KMS-11 (cell line): Measurements from ENCODE around the gene MYEF2.

Source experiments
- H2AFZ ChIP-seq: fragments of 200-600 bp; sonication (generic); 2 replicates; pipeline ENCODE4 v1.6.1; 2016; ENCODE audit warnings: antibody characterized with exemption, mixed run types, low read depth
- H3K27ac ChIP-seq: fragments of 200-600 bp; sonication (generic); 2 replicates; pipeline ENCODE4 v1.6.1; 2016; ENCODE audit warnings: mild to moderate bottlenecking, mixed run types
- H3K27me3 ChIP-seq: fragments of 200-600 bp; sonication (generic); 2 replicates; pipeline ENCODE4 v1.6.1; 2017; ENCODE audit warnings: mild to moderate bottlenecking, low read depth, mixed run types, moderate library complexity; ENCODE audit not compliant: insufficient read depth
- H3K36me3 ChIP-seq: fragments of 200-600 bp; sonication (generic); 2 replicates; pipeline ENCODE4 v1.6.1; 2017; ENCODE audit warnings: mild to moderate bottlenecking, mixed run types; ENCODE audit not compliant: insufficient read depth
- H3K4me1 ChIP-seq: fragments of 200-600 bp; sonication (generic); 2 replicates; pipeline ENCODE4 v1.6.1; 2016; ENCODE audit warnings: mild to moderate bottlenecking, low read depth, mixed run types; ENCODE audit not compliant: poor library complexity, severe bottlenecking
- H3K4me2 ChIP-seq: fragments of 200-600 bp; sonication (generic); 2 replicates; pipeline ENCODE4 v1.7.0; 2016; ENCODE audit warnings: mild to moderate bottlenecking, mixed run types
- H3K4me3 ChIP-seq: fragments of 200-600 bp; sonication (generic); IDR thresholded peaks from 2 replicates; pipeline ENCODE4 v1.6.1; 2017; ENCODE audit warnings: low read depth, low read length, mixed read lengths; ENCODE audit not compliant: insufficient read depth
- H3K79me2 ChIP-seq: fragments of 200-600 bp; sonication (generic); 2 replicates; pipeline ENCODE4 v1.6.1; 2016; ENCODE audit warnings: low read depth, mixed run types; ENCODE audit not compliant: insufficient read depth
- H3K9ac ChIP-seq: fragments of 200-600 bp; sonication (generic); 2 replicates; pipeline ENCODE4 v1.6.1; 2016; ENCODE audit warnings: mild to moderate bottlenecking, mixed run types
- H4K20me1 ChIP-seq: fragments of 200-600 bp; sonication (generic); 2 replicates; pipeline ENCODE4 v1.6.1; 2016; ENCODE audit warnings: mild to moderate bottlenecking, mixed run types; ENCODE audit not compliant: insufficient read depth
- CTCF ChIP-seq: fragments of 200-600 bp; sonication (generic); conservative IDR thresholded peaks from 2 replicates; pipeline ENCODE4 v1.6.1; 2017; ENCODE audit warnings: low read depth, mild to moderate bottlenecking, antibody characterized with exemption, low read length, moderate library complexity, mixed read lengths

MYEF2 gene

GRCh38 chr15:48096813-48097212 is 81.3 kb downstream of the MYEF2 start:
- H3K79me2 ChIP-seq: no peaks in the 10 kb centered on the region

GRCh38 chr15:48096355-48096786 is 81.7 kb downstream of the MYEF2 start:
- Histone ChIP-seq H2AFZ (no peak overlapping the region), H3K9ac (no peak overlapping the region), H3K4me1 (no peaks in the 10 kb centered on the region), H3K36me3 (no peaks in the 10 kb centered on the region; the same call in 1 of the 2 replicates), H3K27me3 (no peaks in the 10 kb centered on the region), H3K4me2 (no peak overlapping the region), H4K20me1 (no peaks in the 10 kb centered on the region), H3K4me3 (no peak overlapping the region), H3K79me2 (no peaks in the 10 kb centered on the region), H3K27ac (no peak overlapping the region)
- TF ChIP-seq CTCF: no peak

More at GRCh38 chr15:48096813-48097212, 81.3 kb downstream of the MYEF2 start:
- no peak overlapping the region for H3K4me3 ChIP-seq
- no peak overlapping the region for H3K4me2 ChIP-seq
- no peaks in the 10 kb centered on the region for H3K4me1 ChIP-seq
- no peak overlapping the region for H3K27ac ChIP-seq
- no peak overlapping the region for H2AFZ ChIP-seq
- H3K9ac ChIP-seq: no peak overlapping the region
- no peaks in the 10 kb centered on the region; the same call in 1 of the 2 replicates for H3K36me3 ChIP-seq
- no peak for TF ChIP-seq CTCF
- no peaks in the 10 kb centered on the region for H4K20me1 ChIP-seq
- H3K27me3 ChIP-seq: no peaks in the 10 kb centered on the region

- Histone ChIP-seq H3K79me2 (no peaks in the 10 kb centered on the region), H3K36me3 (no peaks in the 10 kb centered on the region), H3K4me1 (no peaks in the 10 kb centered on the region), H3K4me2 (no peak overlapping the region), H4K20me1 (no peaks in the 10 kb centered on the region), H3K27me3 (no peaks in the 10 kb centered on the region), H3K9ac (no peak overlapping the region), H3K4me3 (no peak overlapping the region), H3K27ac (no peak overlapping the region), H2AFZ (no peak overlapping the region)
- TF ChIP-seq CTCF: no peak
These were observed 86.6 kb downstream of the MYEF2 start for GRCh38 chr15:48091522-48091921.

GRCh38 chr15:48090666-48091065 is 87.4 kb downstream of the MYEF2 start:
- Histone ChIP-seq H3K36me3 (no peaks in the 10 kb centered on the region), H3K27ac (no peak overlapping the region), H3K4me1 (no peaks in the 10 kb centered on the region), H3K4me3 (no peak overlapping the region), H2AFZ (no peak overlapping the region), H4K20me1 (no peaks in the 10 kb centered on the region), H3K79me2 (no peaks in the 10 kb centered on the region), H3K27me3 (no peaks in the 10 kb centered on the region), H3K4me2 (no peak overlapping the region), H3K9ac (no peak overlapping the region)
- no peak for TF ChIP-seq CTCF
